ENCODE results near the gene SCMH1. TPM values are rescaled to one million over a fixed set of nuclear protein-coding genes. Genes with fewer than 3 reads are reported as not detected.

SCMH1 gene
- total RNA-seq, 1 experiment from 2014 or later, result 28.0 TPM

- no peak overlapping the region for H3K4me3 ChIP-seq (replicated peaks in 1 of 2; ENCODE audit: low read depth in 1 of 2, low read length in 2 of 2)
- ChIA-PET RAD21 (ENCODE audit: low non-redundant PET in 1 of 2, low total read pairs in 2 of 2, uncharacterized antibody in 2 of 2, unreplicated experiment in 2 of 2) (no interaction called here), POLR2A (no interaction called here), CTCF (no interaction called here)
- no peak for TF ChIP-seq ATF3 (IDR thresholded peaks at IDR 0.05)
- TF ChIP-seq CBX3 (IDR thresholded peaks at IDR 0.05; ENCODE audit: low read depth), result no peak
- TF ChIP-seq ZBTB33 (IDR thresholded peaks at IDR 0.05; ENCODE audit: extremely low read depth, insufficient replicate concordance, low read length), result no peak
- no peak for TF ChIP-seq EZH2phosphoT487 (IDR thresholded peaks at IDR 0.05; ENCODE audit: borderline replicate concordance)
- H4K20me1 ChIP-seq (ENCODE audit: insufficient read depth), result no peaks in the 10 kb centered on the region; the same call in 1 of the 2 replicates
- H3K4me1 ChIP-seq (ENCODE audit: control insufficient read depth in 1 of 2, insufficient read depth in 2 of 2, low read length in 2 of 2), result no peaks in the 10 kb centered on the region
- H3K36me3 ChIP-seq (ENCODE audit: control insufficient read depth in 1 of 2, insufficient read depth in 2 of 2, low read length in 2 of 2), result no peaks in the 10 kb centered on the region; a peak in 1 of 4 replicates
- ATAC-seq, result no peak
- H3K27me3 ChIP-seq (ENCODE audit: insufficient read depth, low read length), result no peaks in the 10 kb centered on the region
- no TSS peak for BruUV-seq (replicated peaks)
- H2AFZ ChIP-seq (ENCODE audit: low read depth, low read length, poor library complexity, severe bottlenecking), result no peak overlapping the region
- H3K79me2 ChIP-seq (ENCODE audit: insufficient read depth, low read length), result peaks cover 24% of the 10 kb centered on the region; the same call in 1 of the 2 replicates
- intact Hi-C loops (cut with micrococcal nuclease), result no loop called here
- H3K27ac ChIP-seq (ENCODE audit: low read depth, low read length), result no peak overlapping the region
- peaks cover 5 to 7% of the 10 kb centered on the region in 2 experiments; a peak in 2 of 4 replicates for H3K9me3 ChIP-seq (ENCODE audit: control insufficient read depth in 1 of 2, insufficient read depth in 1 of 2, low read depth in 1 of 2, low read length in 2 of 2)
- no peak overlapping the region for H3K4me2 ChIP-seq (ENCODE audit: low read length)
- DNase-seq (ENCODE audit: low read depth, low spot score), result no peak
- H3K9ac ChIP-seq (ENCODE audit: low read length), result no peak overlapping the region
- no peaks in the 10 kb centered on the region for H3K9me2 ChIP-seq (ENCODE audit: insufficient read depth)
Observed at GRCh38 chr1:41200728-41201127, 41.4 kb downstream of the SCMH1 start.

GRCh38 chr1:41199375-41199774 is 42.7 kb downstream of the SCMH1 start:
- Histone ChIP-seq H3K4me1 (ENCODE audit: control insufficient read depth in 1 of 2, insufficient read depth in 2 of 2, low read length in 2 of 2) (no peaks in the 10 kb centered on the region), H2AFZ (ENCODE audit: low read depth, low read length, poor library complexity, severe bottlenecking) (no peak overlapping the region), H3K79me2 (ENCODE audit: insufficient read depth, low read length) (peaks cover 27% of the 10 kb centered on the region; the same call in 1 of the 2 replicates), H4K20me1 (ENCODE audit: insufficient read depth) (no peaks in the 10 kb centered on the region; the same call in 1 of the 2 replicates), H3K9me2 (ENCODE audit: insufficient read depth) (no peaks in the 10 kb centered on the region), H3K9me3 (ENCODE audit: control insufficient read depth in 1 of 2, insufficient read depth in 1 of 2, low read depth in 1 of 2, low read length in 2 of 2) (peaks cover 3 to 4% of the 10 kb centered on the region in 2 experiments; a peak in 2 of 4 replicates), H3K9ac (ENCODE audit: low read length) (no peak overlapping the region), H3K4me3 (replicated peaks in 1 of 2; ENCODE audit: low read depth in 1 of 2, low read length in 2 of 2) (no peak overlapping the region), H3K27me3 (ENCODE audit: insufficient read depth, low read length) (no peaks in the 10 kb centered on the region), H3K27ac (ENCODE audit: low read depth, low read length) (no peak overlapping the region), H3K4me2 (ENCODE audit: low read length) (no peak overlapping the region), H3K36me3 (ENCODE audit: control insufficient read depth in 1 of 2, insufficient read depth in 2 of 2, low read length in 2 of 2) (no peaks in the 10 kb centered on the region; a peak in 1 of 4 replicates)
- no peak for TF ChIP-seq SP1 (IDR thresholded peaks at IDR 0.05; ENCODE audit: low read depth)
- no peak for TF ChIP-seq EZH2 (IDR thresholded peaks at IDR 0.05)
- TF ChIP-seq CBX3 (IDR thresholded peaks at IDR 0.05; ENCODE audit: low read depth), result no peak
- TF ChIP-seq MAX (IDR thresholded peaks at IDR 0.05), result no peak
- TF ChIP-seq TCF7L2 (IDR thresholded peaks at IDR 0.05; ENCODE audit: borderline replicate concordance, extremely low read depth, insufficient read depth, insufficient read length), result no peak
- TF ChIP-seq FOSL1 (IDR thresholded peaks at IDR 0.05; ENCODE audit: low read depth), result no peak
- no peak for TF ChIP-seq POLR2A (IDR thresholded peaks at IDR 0.05; ENCODE audit: borderline replicate concordance, extremely low read depth, insufficient read depth, insufficient read length)
- TF ChIP-seq ELF1 (IDR thresholded peaks at IDR 0.05; ENCODE audit: borderline replicate concordance, low read depth), result no peak
- no peak for TF ChIP-seq EZH2phosphoT487 (IDR thresholded peaks at IDR 0.05; ENCODE audit: borderline replicate concordance)
- no peak for TF ChIP-seq RAD21 (IDR thresholded peaks at IDR 0.05; ENCODE audit: low read depth)
- TF ChIP-seq YY1 (IDR thresholded peaks at IDR 0.05; ENCODE audit: extremely low read depth, insufficient replicate concordance, low read depth, low read length), result no peak
- no peak for TF ChIP-seq SIN3A (IDR thresholded peaks at IDR 0.05; ENCODE audit: low read depth)
- TF ChIP-seq ZFX (IDR thresholded peaks at IDR 0.05), result no peak
- TF ChIP-seq JUND (IDR thresholded peaks at IDR 0.05), result no peak
- intact Hi-C loops (cut with micrococcal nuclease), result no loop called here
- ChIA-PET CTCF (no interaction called here), RAD21 (ENCODE audit: low non-redundant PET in 1 of 2, low total read pairs in 2 of 2, uncharacterized antibody in 2 of 2, unreplicated experiment in 2 of 2) (no interaction called here), POLR2A (no interaction called here)
- BruUV-seq (replicated peaks), result no TSS peak
- no peak for ATAC-seq
- DNase-seq (ENCODE audit: low read depth, low spot score), result no peak
